HEK293 (cell line): ENCODE data around the gene ALG12.

Source experiments
- EGR2 ChIP-seq: fragments of 450-650 bp; formaldehyde crosslinking; IDR thresholded peaks from 2 replicates; pipeline ENCODE4 v1.5.1; 2016; ENCODE audit warnings: low read depth, missing biosample characterization, missing genetic modification characterization
- ELK4 ChIP-seq: IDR thresholded peaks from 2 replicates; pipeline ENCODE4 v1.6.1; 2011; ENCODE audit warnings: mild to moderate bottlenecking, low read depth, low read length, borderline replicate concordance
- GFI1B ChIP-seq: fragments of 450-650 bp; formaldehyde crosslinking; IDR thresholded peaks from 2 replicates; pipeline ENCODE4 v1.5.1; 2016; ENCODE audit warnings: missing biosample characterization, missing genetic modification characterization
- HIC1 ChIP-seq: fragments of 450-650 bp; formaldehyde crosslinking; IDR thresholded peaks from 2 replicates; pipeline ENCODE4 v1.5.1; 2016; ENCODE audit warnings: missing biosample characterization, missing genetic modification characterization
- KLF10 ChIP-seq: fragments of 450-650 bp; IDR thresholded peaks from 2 replicates; pipeline ENCODE4 v1.5.1; 2018; ENCODE audit warnings: missing biosample characterization, mild to moderate bottlenecking, missing genetic modification characterization
- MYNN ChIP-seq: fragments of 450-650 bp; formaldehyde crosslinking; IDR thresholded peaks from 2 replicates; pipeline ENCODE4 v1.5.1; 2016; ENCODE audit warnings: missing biosample characterization, missing genetic modification characterization, borderline replicate concordance
- ZBTB1 ChIP-seq: fragments of 450-650 bp; formaldehyde crosslinking; IDR thresholded peaks from 2 replicates; pipeline ENCODE4 v1.5.1; 2016; ENCODE audit warnings: missing biosample characterization, missing genetic modification characterization
- ZBTB10 ChIP-seq: fragments of 450-650 bp; formaldehyde crosslinking; IDR thresholded peaks from 2 replicates; pipeline ENCODE4 v1.5.1; 2016; ENCODE audit warnings: missing biosample characterization, missing genetic modification characterization
- ZBTB48 ChIP-seq: fragments of 450-650 bp; formaldehyde crosslinking; IDR thresholded peaks from 2 replicates; pipeline ENCODE4 v1.5.1; 2016; ENCODE audit warnings: missing biosample characterization, missing genetic modification characterization
- ZBTB6 ChIP-seq: fragments of 450-650 bp; formaldehyde crosslinking; IDR thresholded peaks from 2 replicates; pipeline ENCODE4 v1.5.1; 2017; ENCODE audit warnings: missing biosample characterization, missing genetic modification characterization
- ZBTB8A ChIP-seq: fragments of 450-650 bp; formaldehyde crosslinking; IDR thresholded peaks from 2 replicates; pipeline ENCODE4 v1.5.1; 2016; ENCODE audit warnings: missing biosample characterization, missing genetic modification characterization
- ZFP69B ChIP-seq: fragments of 450-650 bp; formaldehyde crosslinking; IDR thresholded peaks from 2 replicates; pipeline ENCODE4 v1.5.1; 2016; ENCODE audit warnings: missing biosample characterization, missing genetic modification characterization
- ZNF121 ChIP-seq: fragments of 450-650 bp; formaldehyde crosslinking; IDR thresholded peaks from 2 replicates; pipeline ENCODE4 v1.5.1; 2016; ENCODE audit warnings: missing biosample characterization, missing genetic modification characterization
- ZNF174 ChIP-seq: fragments of 450-650 bp; formaldehyde crosslinking; IDR thresholded peaks from 2 replicates; pipeline ENCODE4 v1.5.0; 2017; ENCODE audit warnings: missing biosample characterization, mild to moderate bottlenecking, missing genetic modification characterization
- ZNF175 ChIP-seq: fragments of 450-650 bp; formaldehyde crosslinking; IDR thresholded peaks from 2 replicates; pipeline ENCODE4 v1.5.1; 2016; ENCODE audit warnings: missing biosample characterization, missing genetic modification characterization
- ZNF292 ChIP-seq: fragments of 450-650 bp; formaldehyde crosslinking; IDR thresholded peaks from 2 replicates; pipeline ENCODE4 v1.5.1; 2016; ENCODE audit warnings: low read depth, missing biosample characterization, missing genetic modification characterization, borderline replicate concordance
- ZNF423 ChIP-seq: fragments of 450-650 bp; formaldehyde crosslinking; IDR thresholded peaks from 2 replicates; pipeline ENCODE4 v1.5.1; 2016; ENCODE audit warnings: missing biosample characterization, missing genetic modification characterization
- ZNF449 ChIP-seq: fragments of 450-650 bp; formaldehyde crosslinking; IDR thresholded peaks from 2 replicates; pipeline ENCODE4 v1.5.1; 2017; ENCODE audit warnings: missing biosample characterization, mild to moderate bottlenecking, missing genetic modification characterization, moderate library complexity
- ZNF488 ChIP-seq: fragments of 450-650 bp; formaldehyde crosslinking; IDR thresholded peaks from 2 replicates; pipeline ENCODE4 v1.5.1; 2016; ENCODE audit warnings: missing biosample characterization, missing genetic modification characterization
- ZNF501 ChIP-seq: fragments of 450-650 bp; formaldehyde crosslinking; IDR thresholded peaks from 2 replicates; pipeline ENCODE4 v1.5.1; 2016; ENCODE audit warnings: missing biosample characterization, missing genetic modification characterization
- ZNF529 ChIP-seq: fragments of 450-650 bp; formaldehyde crosslinking; IDR thresholded peaks from 2 replicates; pipeline ENCODE4 v1.5.1; 2017; ENCODE audit warnings: missing genetic modification characterization, missing biosample characterization; ENCODE audit not compliant: insufficient replicate concordance
- ZNF548 ChIP-seq: fragments of 450-650 bp; formaldehyde crosslinking; IDR thresholded peaks from 2 replicates; pipeline ENCODE4 v1.5.1; 2016; ENCODE audit warnings: missing biosample characterization, missing genetic modification characterization
- ZNF561 ChIP-seq: fragments of 450-650 bp; IDR thresholded peaks from 2 replicates; pipeline ENCODE4 v1.5.1; 2018; ENCODE audit warnings: missing biosample characterization, missing genetic modification characterization, borderline replicate concordance
- ZNF596 ChIP-seq: fragments of 450-650 bp; IDR thresholded peaks from 2 replicates; pipeline ENCODE4 v1.5.0; 2018; ENCODE audit warnings: missing biosample characterization, mild to moderate bottlenecking, missing genetic modification characterization, moderate library complexity
- ZNF623 ChIP-seq: fragments of 450-650 bp; formaldehyde crosslinking; IDR thresholded peaks from 2 replicates; pipeline ENCODE4 v1.5.1; 2016; ENCODE audit warnings: missing biosample characterization, missing genetic modification characterization
- ZNF629 ChIP-seq: fragments of 450-650 bp; formaldehyde crosslinking; IDR thresholded peaks from 2 replicates; pipeline ENCODE4 v1.5.1; 2017; ENCODE audit warnings: missing biosample characterization, missing genetic modification characterization
- ZNF692 ChIP-seq: fragments of 450-650 bp; formaldehyde crosslinking; IDR thresholded peaks from 2 replicates; pipeline ENCODE4 v1.5.1; 2016; ENCODE audit warnings: missing biosample characterization, missing genetic modification characterization
- ZSCAN23 ChIP-seq: fragments of 450-650 bp; formaldehyde crosslinking; IDR thresholded peaks from 2 replicates; pipeline ENCODE4 v1.5.1; 2016; ENCODE audit warnings: missing biosample characterization, missing genetic modification characterization

ALG12 gene

GRCh38 chr22:49917974-49918910 lies at the start of gene ALG12, which contains the start of gene CRELD2 (continued):
- TF ChIP-seq ZBTB10 (tag by site-specific recombination) = no peak
- no peak for TF ChIP-seq ZNF175 (tag by site-specific recombination)
- TF ChIP-seq ZNF596 = 0 out of 2 replicates have a peak, but pooled peaks have one; percentile 10
- no peak for TF ChIP-seq ZNF121
- no peak for TF ChIP-seq ZNF529 (tag by site-specific recombination)
- no peak for TF ChIP-seq ELK4
- TF ChIP-seq ZSCAN23 (tag by site-specific recombination) = no peak
- TF ChIP-seq EGR2 (tag by site-specific recombination) = 0 out of 2 replicates have a peak, but pooled peaks have one; percentile 6
- no peak for TF ChIP-seq ZBTB6 (tag by site-specific recombination)
- peak; percentile 64; the same call in 1 of the 2 replicates for TF ChIP-seq KLF10 (tag by site-specific recombination)
- no peak for TF ChIP-seq ZBTB1 (tag by site-specific recombination)
- TF ChIP-seq HIC1 = no peak
- peak; percentile 73; the same call in 1 of the 2 replicates for TF ChIP-seq ZBTB8A (tag by site-specific recombination)
- TF ChIP-seq GFI1B (tag by site-specific recombination) = no peak
- no peak for TF ChIP-seq MYNN (tag by site-specific recombination)
- TF ChIP-seq ZNF692 (tag by site-specific recombination) = peak; percentile 58
- no peak for TF ChIP-seq ZNF174 (tag by site-specific recombination)
- no peak for TF ChIP-seq ZNF488 (tag by site-specific recombination)
- no peak for TF ChIP-seq ZNF623
- no peak for TF ChIP-seq ZBTB48 (tag by site-specific recombination)
- peak; percentile 96 for TF ChIP-seq ZNF561 (tag by site-specific recombination)
- TF ChIP-seq ZNF449 = peak; percentile 35; the same call in 1 of the 2 replicates
- TF ChIP-seq ZNF501 (tag by site-specific recombination) = no peak
- no peak for TF ChIP-seq ZNF629 (tag by site-specific recombination)
- no peak for TF ChIP-seq ZFP69B (tag by site-specific recombination)
- no peak for TF ChIP-seq ZNF423 (tag by site-specific recombination)
- TF ChIP-seq ZNF292 (tag by site-specific recombination) = no peak
- no peak for TF ChIP-seq ZNF548 (tag by site-specific recombination)
